Measurements from ENCODE around the gene CTU2.

Gene CTU2

DNA sequence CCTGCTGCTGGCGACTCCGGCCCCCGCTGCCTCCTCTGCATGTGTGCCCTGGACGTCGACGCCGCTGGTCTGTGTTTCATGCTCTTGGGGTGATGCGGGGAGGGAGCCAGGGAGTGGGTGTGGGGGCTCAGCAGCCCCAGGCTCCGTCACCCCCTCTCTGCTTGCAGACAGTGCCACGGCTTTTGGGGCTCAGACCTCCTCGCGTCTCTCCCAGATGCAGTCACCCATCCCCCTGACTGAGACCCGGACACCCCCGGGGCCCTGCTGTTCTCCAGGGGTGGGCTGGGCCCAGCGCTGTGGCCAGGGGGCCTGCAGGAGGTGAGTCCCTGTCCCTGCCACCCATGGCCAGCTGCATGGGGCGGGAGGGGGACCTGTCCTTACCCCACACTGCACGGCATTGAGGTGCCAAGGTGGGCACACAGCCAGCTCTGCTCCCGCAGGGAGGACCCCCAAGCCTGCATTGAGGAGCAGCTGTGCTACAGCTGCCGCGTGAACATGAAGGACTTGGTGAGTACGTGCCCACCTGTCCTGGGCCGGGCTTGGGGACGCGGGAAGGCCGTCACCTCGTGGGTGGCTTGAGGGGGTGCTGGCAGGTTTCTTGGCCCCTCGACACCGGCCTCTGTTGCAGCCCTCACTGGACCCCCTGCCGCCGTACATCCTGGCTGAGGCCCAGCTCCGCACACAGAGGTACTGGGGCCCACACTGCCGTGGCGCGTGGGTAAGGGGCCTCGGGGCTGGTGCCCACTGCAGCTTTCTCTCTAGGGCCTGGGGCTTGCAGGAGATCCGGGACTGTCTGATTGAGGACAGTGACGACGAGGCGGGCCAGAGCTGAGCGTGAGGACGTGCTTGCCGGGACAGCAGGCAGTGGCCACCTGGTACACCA is 8.4 kb downstream of the CTU2 start:
- H3K4me1 ChIP-seq (ENCODE audit: control insufficient read depth in 1 of 2, insufficient read depth in 1 of 2, low read depth in 1 of 2, low read length in 1 of 2) = no peaks in the 10 kb centered on the region
- no peaks in the 10 kb centered on the region for H3K9me3 ChIP-seq
- TF ChIP-seq, protein P1, sequence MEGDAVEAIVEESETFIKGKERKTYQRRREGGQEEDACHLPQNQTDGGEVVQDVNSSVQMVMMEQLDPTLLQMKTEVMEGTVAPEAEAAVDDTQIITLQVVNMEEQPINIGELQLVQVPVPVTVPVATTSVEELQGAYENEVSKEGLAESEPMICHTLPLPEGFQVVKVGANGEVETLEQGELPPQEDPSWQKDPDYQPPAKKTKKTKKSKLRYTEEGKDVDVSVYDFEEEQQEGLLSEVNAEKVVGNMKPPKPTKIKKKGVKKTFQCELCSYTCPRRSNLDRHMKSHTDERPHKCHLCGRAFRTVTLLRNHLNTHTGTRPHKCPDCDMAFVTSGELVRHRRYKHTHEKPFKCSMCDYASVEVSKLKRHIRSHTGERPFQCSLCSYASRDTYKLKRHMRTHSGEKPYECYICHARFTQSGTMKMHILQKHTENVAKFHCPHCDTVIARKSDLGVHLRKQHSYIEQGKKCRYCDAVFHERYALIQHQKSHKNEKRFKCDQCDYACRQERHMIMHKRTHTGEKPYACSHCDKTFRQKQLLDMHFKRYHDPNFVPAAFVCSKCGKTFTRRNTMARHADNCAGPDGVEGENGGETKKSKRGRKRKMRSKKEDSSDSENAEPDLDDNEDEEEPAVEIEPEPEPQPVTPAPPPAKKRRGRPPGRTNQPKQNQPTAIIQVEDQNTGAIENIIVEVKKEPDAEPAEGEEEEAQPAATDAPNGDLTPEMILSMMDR (IDR thresholded peaks at IDR 0.05) = no peak
- peaks cover 43% of the 10 kb centered on the region for H3K36me3 ChIP-seq
- no peaks in the 10 kb centered on the region for H3K27me3 ChIP-seq
- no peak overlapping the region for H3K27ac ChIP-seq
- H3K4me3 ChIP-seq (ENCODE audit: low read depth in 1 of 2, low read length in 1 of 2) = no peak overlapping the region

DNA sequence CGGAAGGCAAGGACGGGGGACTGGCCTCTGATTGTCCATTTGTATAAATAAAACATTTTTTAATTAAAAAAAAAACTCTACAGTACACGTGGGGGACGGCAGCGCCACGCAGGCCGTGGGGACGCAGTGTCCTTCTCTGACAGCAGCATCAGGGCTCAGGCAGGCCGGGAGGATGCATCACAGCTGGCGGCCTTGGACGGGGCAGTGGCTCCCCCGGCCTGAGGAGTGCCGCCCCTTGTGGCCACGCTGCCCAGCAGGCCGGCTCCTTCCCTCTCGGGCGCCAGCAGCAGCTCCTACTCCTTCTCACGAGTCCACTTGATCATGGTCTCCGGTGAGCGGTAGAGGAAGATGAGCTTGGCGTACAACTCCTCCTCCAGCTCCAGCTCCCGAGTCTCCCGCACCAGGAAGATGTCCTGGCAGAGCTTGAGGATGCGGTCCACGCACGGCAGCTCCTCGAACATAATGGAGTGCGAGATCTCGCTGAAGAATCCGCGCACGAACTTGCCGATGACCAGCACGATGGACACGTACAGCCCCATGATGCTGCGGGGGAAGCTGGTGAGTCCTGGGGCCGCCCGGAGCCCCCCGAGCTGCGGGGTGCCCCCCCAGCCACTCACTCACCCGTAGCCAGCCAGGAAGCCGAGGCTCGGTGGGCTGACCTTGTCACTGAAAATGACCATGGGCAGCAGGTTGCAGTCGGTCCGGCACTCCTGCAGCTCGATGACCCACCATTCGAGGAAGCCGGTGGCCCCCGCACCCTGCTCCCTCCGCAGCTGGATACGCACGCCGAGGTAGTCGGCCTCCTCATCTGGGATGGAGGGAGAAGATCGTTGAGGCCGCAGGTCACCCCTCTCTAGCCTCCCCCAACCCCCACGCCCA is 9.2 kb downstream of the CTU2 start:
- H3K4me1 ChIP-seq (ENCODE audit: control insufficient read depth in 1 of 2, insufficient read depth in 1 of 2, low read depth in 1 of 2, low read length in 1 of 2) = no peaks in the 10 kb centered on the region
- H3K36me3 ChIP-seq = peaks cover 51% of the 10 kb centered on the region
- no peaks in the 10 kb centered on the region for H3K9me3 ChIP-seq
- no peaks in the 10 kb centered on the region for H3K27me3 ChIP-seq
- TF ChIP-seq, protein P1 (IDR thresholded peaks at IDR 0.05) = no peak
- H3K4me3 ChIP-seq (ENCODE audit: low read depth in 1 of 2, low read length in 1 of 2) = no peak overlapping the region
- no peak overlapping the region for H3K27ac ChIP-seq

DNA sequence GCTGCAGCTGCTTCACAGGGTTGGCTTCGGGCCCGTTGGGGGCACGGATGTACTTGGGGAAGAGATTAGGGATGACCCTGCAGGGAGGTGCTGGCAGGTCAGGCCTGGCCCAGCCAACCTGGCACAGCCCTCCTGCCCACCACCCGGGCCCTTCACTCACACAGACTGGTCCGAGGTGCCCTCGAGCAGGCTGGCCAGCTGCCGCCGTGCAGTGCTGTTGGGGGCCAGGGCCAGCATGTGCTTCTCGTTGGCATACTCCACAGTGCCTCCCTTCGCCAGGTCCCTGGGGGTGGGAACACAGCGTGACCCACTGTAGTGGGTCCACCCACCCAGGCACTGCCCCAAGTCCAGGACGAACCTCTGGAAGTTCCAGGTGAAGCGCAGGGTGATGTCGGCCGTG is 9.9 kb downstream of the CTU2 start:
- no peak overlapping the region for H3K27ac ChIP-seq
- peaks cover 58% of the 10 kb centered on the region for H3K36me3 ChIP-seq
- no peak overlapping the region for H3K4me3 ChIP-seq (ENCODE audit: low read depth in 1 of 2, low read length in 1 of 2)
- H3K9me3 ChIP-seq = no peaks in the 10 kb centered on the region
- TF ChIP-seq, protein P1 (IDR thresholded peaks at IDR 0.05) = no peak
- H3K27me3 ChIP-seq = no peaks in the 10 kb centered on the region
- no peaks in the 10 kb centered on the region for H3K4me1 ChIP-seq (ENCODE audit: control insufficient read depth in 1 of 2, insufficient read depth in 1 of 2, low read depth in 1 of 2, low read length in 1 of 2)

DNA sequence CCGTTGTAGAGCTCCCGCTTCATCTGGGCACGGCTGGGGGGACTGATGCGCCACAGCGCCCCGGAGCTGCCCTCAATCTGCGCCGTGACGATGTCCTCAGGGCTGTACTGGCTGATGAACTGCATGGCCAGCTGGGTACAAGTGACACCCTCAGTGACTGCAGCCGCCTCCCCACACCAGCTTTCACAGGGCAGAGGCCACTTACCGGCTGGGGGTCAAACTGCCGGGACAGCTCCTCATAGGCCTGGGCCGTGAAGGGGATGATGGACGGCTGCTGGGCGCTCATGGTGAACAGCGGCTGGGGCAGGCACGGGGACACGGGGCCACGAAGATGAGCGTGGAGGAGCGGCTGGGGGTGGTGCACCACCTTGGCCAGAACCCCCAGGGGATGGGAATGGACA is 10.3 kb downstream of the CTU2 start:
- peaks cover 62% of the 10 kb centered on the region for H3K36me3 ChIP-seq
- no peak overlapping the region for H3K27ac ChIP-seq
- H3K9me3 ChIP-seq = no peaks in the 10 kb centered on the region
- no peaks in the 10 kb centered on the region for H3K27me3 ChIP-seq
- no peak overlapping the region for H3K4me3 ChIP-seq (ENCODE audit: low read depth in 1 of 2, low read length in 1 of 2)
- no peaks in the 10 kb centered on the region for H3K4me1 ChIP-seq (ENCODE audit: control insufficient read depth in 1 of 2, insufficient read depth in 1 of 2, low read depth in 1 of 2, low read length in 1 of 2)
- TF ChIP-seq, protein P1 (IDR thresholded peaks at IDR 0.05) = no peak

DNA sequence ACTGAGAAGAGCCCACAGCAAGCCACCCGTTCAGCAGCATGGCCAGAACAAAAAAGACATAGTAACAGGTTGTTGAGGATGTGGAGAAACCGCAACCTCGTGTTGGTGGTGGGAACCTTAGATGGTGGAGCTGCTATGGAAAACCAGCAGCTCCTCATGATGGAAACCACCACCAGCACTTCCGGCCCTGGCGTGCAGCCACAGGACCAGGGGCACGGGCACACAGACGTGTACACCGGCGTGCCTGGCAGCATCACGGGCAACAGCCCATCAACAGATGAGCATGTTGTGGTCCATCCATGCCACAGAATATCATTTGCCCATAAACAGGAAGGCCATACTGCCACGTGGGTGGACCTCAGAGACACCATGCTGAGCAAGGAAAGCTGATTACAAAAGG is 11.9 kb downstream of the CTU2 start:
- Histone ChIP-seq H3K36me3 (peaks cover 75% of the 10 kb centered on the region), H3K9me3 (no peaks in the 10 kb centered on the region), H3K27ac (no peak overlapping the region), H3K4me3 (ENCODE audit: low read depth in 1 of 2, low read length in 1 of 2) (no peak overlapping the region), H3K27me3 (no peaks in the 10 kb centered on the region), H3K4me1 (ENCODE audit: control insufficient read depth in 1 of 2, insufficient read depth in 1 of 2, low read depth in 1 of 2, low read length in 1 of 2) (no peaks in the 10 kb centered on the region)
- TF ChIP-seq, protein P1 (IDR thresholded peaks at IDR 0.05) = no peak
